NCI-H446 treated with DMSO at 0.1 percent for 48 hours (cell line): ENCODE results near the gene RNH1.
"Not testable (repeated sequence)": the region's sequence is repeated elsewhere in the genome, so short reads cannot be mapped to it uniquely, and the experiment has no call there.

ENCODE experiments used
- DNase-seq: peaks from one replicate; lab custom pipeline; 2025; lab: John Stamatoyannopoulos, UW

Gene RNH1

GRCh38 chr11:476416-476815 lies 30.6 kb downstream of the RNH1 start:
- DNase-seq = no peak

GRCh38 chr11:475941-476340 lies 31.1 kb downstream of the RNH1 start:
- DNase-seq = no peak

- DNase-seq = no peak
Observed at GRCh38 chr11:474914-475506, 32.0 kb downstream of the RNH1 start.

GRCh38 chr11:473962-474785 lies 32.9 kb downstream of the RNH1 start:
- DNase-seq = no peak

- no peak for DNase-seq
Observed at GRCh38 chr11:473415-473814, 33.6 kb downstream of the RNH1 start.

GRCh38 chr11:472816-473215 lies 34.2 kb downstream of the RNH1 start:
- no peak for DNase-seq

GRCh38 chr11:472272-472671 lies 34.8 kb downstream of the RNH1 start:
- DNase-seq = no peak

- no peak for DNase-seq
Observed at GRCh38 chr11:471468-472145, 35.4 kb downstream of the RNH1 start.

GRCh38 chr11:469684-470560 lies 37.1 kb downstream of the RNH1 start:
- DNase-seq = no peak

- not testable (repeated sequence) for DNase-seq
Observed at GRCh38 chr11:469026-469683, 37.9 kb downstream of the RNH1 start.

- DNase-seq = no peak
Observed at GRCh38 chr11:468493-468892, 38.5 kb downstream of the RNH1 start.

- no peak for DNase-seq
Observed at GRCh38 chr11:468036-468435, 39.0 kb downstream of the RNH1 start.

GRCh38 chr11:465896-466530 lies 41.0 kb downstream of the RNH1 start:
- no peak for DNase-seq

- DNase-seq = no peak
Observed at GRCh38 chr11:464316-464715, 42.7 kb downstream of the RNH1 start.

- no peak for DNase-seq
Observed at GRCh38 chr11:462107-462890, 44.7 kb downstream of the RNH1 start.

- no peak for DNase-seq
Observed at GRCh38 chr11:461626-462025, 45.4 kb downstream of the RNH1 start.

GRCh38 chr11:460331-461199 lies 46.5 kb downstream of the RNH1 start:
- DNase-seq = no peak

GRCh38 chr11:459511-460220 lies 47.4 kb downstream of the RNH1 start:
- no peak for DNase-seq
